Measurements from ENCODE around the gene TMEM175.

The TMEM175 gene

GRCh38 chr4:993111-994029 lies 61.1 kb downstream of the TMEM175 start, which contains the start of gene SLC26A1:
Gene SLC26A1, minus strand, starts transcription at chr4:993404. Its CDS starts 1,701 bp downstream, at chr4:991703.
- DNase-seq (ENCODE audit: extremely low spot score): no peak
- CTCF ChIA-PET: no interaction called here
- TF ChIP-seq BHLHE40 (IDR thresholded peaks at IDR 0.05; ENCODE audit: borderline replicate concordance): no peak
- TF ChIP-seq SUZ12 (IDR thresholded peaks at IDR 0.05): no peak
- no peak for TF ChIP-seq FOXM1 (IDR thresholded peaks at IDR 0.05; ENCODE audit: borderline replicate concordance)
- TF ChIP-seq FOXA1 (IDR thresholded peaks at IDR 0.05): no peak
- no peak for TF ChIP-seq SP1 (IDR thresholded peaks at IDR 0.05)
- TF ChIP-seq FOXK2 (IDR thresholded peaks at IDR 0.05): no peak
- no peak for TF ChIP-seq ARNT (IDR thresholded peaks at IDR 0.05)
- TF ChIP-seq ELF4 (IDR thresholded peaks at IDR 0.05): no peak
- no peak for TF ChIP-seq TARDBP (IDR thresholded peaks at IDR 0.05)
- TF ChIP-seq CTBP1 (IDR thresholded peaks at IDR 0.05; ENCODE audit: borderline replicate concordance): no peak
- no peak for TF ChIP-seq ZNF384 (IDR thresholded peaks at IDR 0.05)
- no peak for TF ChIP-seq PKNOX1 (IDR thresholded peaks at IDR 0.05)
- no peak for TF ChIP-seq LEF1 (IDR thresholded peaks at IDR 0.05; ENCODE audit: borderline replicate concordance)
- TF ChIP-seq L3MBTL2 (conservative IDR thresholded peaks at IDR 0.05): no peak
- no peak for TF ChIP-seq NFRKB (IDR thresholded peaks at IDR 0.05)
- TF ChIP-seq HDGF (IDR thresholded peaks at IDR 0.05; ENCODE audit: borderline replicate concordance): no peak
- POLR2A ChIA-PET: no interaction called here

- CTCF ChIA-PET: no interaction called here
- POLR2A ChIA-PET: no interaction called here
- no peak for DNase-seq (ENCODE audit: extremely low spot score)
- TF ChIP-seq CTBP1 (IDR thresholded peaks at IDR 0.05; ENCODE audit: borderline replicate concordance) (no peak), SUZ12 (IDR thresholded peaks at IDR 0.05) (no peak)
Observed at GRCh38 chr4:995311-996026, 63.2 kb downstream of the TMEM175 start.

GRCh38 chr4:996030-996996 lies 64.1 kb downstream of the TMEM175 start:
- DNase-seq (ENCODE audit: extremely low spot score): no peak
- ChIA-PET POLR2A (no interaction called here), CTCF (no interaction called here)
- no peak for TF ChIP-seq TARDBP (IDR thresholded peaks at IDR 0.05)
- no peak for TF ChIP-seq FOXK2 (IDR thresholded peaks at IDR 0.05)
- TF ChIP-seq SP1 (IDR thresholded peaks at IDR 0.05): no peak
- no peak for TF ChIP-seq PKNOX1 (IDR thresholded peaks at IDR 0.05)

- CTCF ChIA-PET: no interaction called here
- POLR2A ChIA-PET: no interaction called here
- TF ChIP-seq TARDBP (IDR thresholded peaks at IDR 0.05) (no peak), CTBP1 (IDR thresholded peaks at IDR 0.05; ENCODE audit: borderline replicate concordance) (no peak), L3MBTL2 (conservative IDR thresholded peaks at IDR 0.05) (no peak), PKNOX1 (IDR thresholded peaks at IDR 0.05) (no peak), FOXA1 (IDR thresholded peaks at IDR 0.05) (no peak), BHLHE40 (IDR thresholded peaks at IDR 0.05; ENCODE audit: borderline replicate concordance) (no peak), FOXM1 (IDR thresholded peaks at IDR 0.05; ENCODE audit: borderline replicate concordance) (no peak), ZNF384 (IDR thresholded peaks at IDR 0.05) (no peak), LEF1 (IDR thresholded peaks at IDR 0.05; ENCODE audit: borderline replicate concordance) (no peak), NFRKB (IDR thresholded peaks at IDR 0.05) (no peak)
- no peak for DNase-seq (ENCODE audit: extremely low spot score)
Observed at GRCh38 chr4:996997-997374, 64.7 kb downstream of the TMEM175 start.

GRCh38 chr4:997375-998071 lies 65.3 kb downstream of the TMEM175 start:
- ChIA-PET POLR2A (no interaction called here), CTCF (no interaction called here)
- no peak for DNase-seq (ENCODE audit: extremely low spot score)
- no peak for TF ChIP-seq TARDBP (IDR thresholded peaks at IDR 0.05)
- TF ChIP-seq L3MBTL2 (conservative IDR thresholded peaks at IDR 0.05): no peak
- TF ChIP-seq BHLHE40 (IDR thresholded peaks at IDR 0.05; ENCODE audit: borderline replicate concordance): no peak
- no peak for TF ChIP-seq NFRKB (IDR thresholded peaks at IDR 0.05)
- no peak for TF ChIP-seq FOXK2 (IDR thresholded peaks at IDR 0.05)
- TF ChIP-seq FOXA1 (IDR thresholded peaks at IDR 0.05): no peak
- no peak for TF ChIP-seq ZNF384 (IDR thresholded peaks at IDR 0.05)
- no peak for TF ChIP-seq CTBP1 (IDR thresholded peaks at IDR 0.05; ENCODE audit: borderline replicate concordance)
- no peak for TF ChIP-seq LEF1 (IDR thresholded peaks at IDR 0.05; ENCODE audit: borderline replicate concordance)
- TF ChIP-seq SP1 (IDR thresholded peaks at IDR 0.05): no peak
- TF ChIP-seq SUZ12 (IDR thresholded peaks at IDR 0.05): no peak
- no peak for TF ChIP-seq ARNT (IDR thresholded peaks at IDR 0.05)
- no peak for TF ChIP-seq FOXM1 (IDR thresholded peaks at IDR 0.05; ENCODE audit: borderline replicate concordance)
- no peak for TF ChIP-seq PKNOX1 (IDR thresholded peaks at IDR 0.05)
- no peak for TF ChIP-seq ELF4 (IDR thresholded peaks at IDR 0.05)
- TF ChIP-seq HDGF (IDR thresholded peaks at IDR 0.05; ENCODE audit: borderline replicate concordance): no peak

Measured in HEK293T (cell line).